ENCODE measurements around the gene ARID1B. TPM values are rescaled to one million over a fixed set of nuclear protein-coding genes. Genes with fewer than 3 reads are reported as not detected.

The ARID1B gene
- total and polyA plus RNA-seq, 2 experiments from 2014 or later, result 32.9 to 67.0 TPM

DNA sequence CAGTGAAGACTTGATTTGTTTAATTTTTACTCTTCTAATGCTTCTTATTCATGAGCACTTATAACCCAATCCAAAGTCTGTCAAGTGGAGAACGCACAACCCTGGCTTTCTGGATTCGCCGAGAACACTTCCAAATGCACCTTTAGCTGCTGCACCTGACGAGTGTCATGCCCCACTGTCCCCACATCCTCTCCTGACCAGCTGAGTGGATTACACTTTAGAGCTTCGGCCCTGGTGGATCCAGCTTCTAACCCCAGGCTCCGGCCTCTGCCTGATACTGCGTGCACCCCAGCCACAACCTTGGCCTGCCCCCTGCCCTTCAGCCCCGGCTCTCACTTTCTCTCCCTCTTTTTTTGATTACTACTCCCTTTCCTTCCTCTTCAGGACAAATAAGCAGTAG, 287.3 kb downstream of the ARID1B start:
- peaks cover 82% of the 10 kb centered on the region for H3K79me2 ChIP-seq
- 95% methylated on average over 8 of the region's 8 CpGs for WGBS (ENCODE audit: low lambda C conversion rate, missing lambda C conversion rate)

DNA sequence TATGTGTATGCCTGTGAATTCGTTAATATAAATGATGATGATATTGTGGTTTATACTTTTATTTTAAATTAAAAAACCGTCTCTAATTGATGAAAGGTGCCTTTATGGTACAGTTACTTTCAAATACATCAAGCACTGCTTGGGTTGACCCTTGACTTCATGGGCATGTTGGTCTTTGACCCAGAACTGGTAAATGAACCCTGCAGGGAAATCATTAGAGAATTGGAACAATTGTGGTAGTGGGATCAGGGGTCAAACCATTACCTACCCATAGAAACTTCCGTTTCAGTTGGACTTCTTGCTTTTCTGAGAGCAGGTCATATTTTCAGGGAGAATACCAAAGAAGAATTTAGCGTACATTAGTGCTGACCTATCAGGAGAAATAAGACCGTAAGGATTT, 288.2 kb downstream of the ARID1B start:
- peaks cover 76% of the 10 kb centered on the region for H3K79me2 ChIP-seq

More for the DNA sequence above, 287.3 kb downstream of the ARID1B start:
- no peaks in the 10 kb centered on the region for H3K9me3 ChIP-seq (ENCODE audit: low read depth)
- no peak overlapping the region for H3K4me3 ChIP-seq
- no peaks in the 10 kb centered on the region for H3K36me3 ChIP-seq (replicated peaks; ENCODE audit: insufficient read depth, low read depth)
- no peaks in the 10 kb centered on the region for H3K27me3 ChIP-seq
- TF ChIP-seq EZH2 (IDR thresholded peaks at IDR 0.05; ENCODE audit: borderline replicate concordance), result no peak
- no peak for TF ChIP-seq EZH2phosphoT487 (IDR thresholded peaks at IDR 0.05; ENCODE audit: low read depth, severe bottlenecking, unreplicated experiment)
- TF ChIP-seq, protein P1, sequence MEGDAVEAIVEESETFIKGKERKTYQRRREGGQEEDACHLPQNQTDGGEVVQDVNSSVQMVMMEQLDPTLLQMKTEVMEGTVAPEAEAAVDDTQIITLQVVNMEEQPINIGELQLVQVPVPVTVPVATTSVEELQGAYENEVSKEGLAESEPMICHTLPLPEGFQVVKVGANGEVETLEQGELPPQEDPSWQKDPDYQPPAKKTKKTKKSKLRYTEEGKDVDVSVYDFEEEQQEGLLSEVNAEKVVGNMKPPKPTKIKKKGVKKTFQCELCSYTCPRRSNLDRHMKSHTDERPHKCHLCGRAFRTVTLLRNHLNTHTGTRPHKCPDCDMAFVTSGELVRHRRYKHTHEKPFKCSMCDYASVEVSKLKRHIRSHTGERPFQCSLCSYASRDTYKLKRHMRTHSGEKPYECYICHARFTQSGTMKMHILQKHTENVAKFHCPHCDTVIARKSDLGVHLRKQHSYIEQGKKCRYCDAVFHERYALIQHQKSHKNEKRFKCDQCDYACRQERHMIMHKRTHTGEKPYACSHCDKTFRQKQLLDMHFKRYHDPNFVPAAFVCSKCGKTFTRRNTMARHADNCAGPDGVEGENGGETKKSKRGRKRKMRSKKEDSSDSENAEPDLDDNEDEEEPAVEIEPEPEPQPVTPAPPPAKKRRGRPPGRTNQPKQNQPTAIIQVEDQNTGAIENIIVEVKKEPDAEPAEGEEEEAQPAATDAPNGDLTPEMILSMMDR (IDR thresholded peaks at IDR 0.05; ENCODE audit: poor library complexity), result no peak
- no peak for DNase-seq (ENCODE audit: low spot score)
- H3K27ac ChIP-seq, result no peak overlapping the region
- peaks cover 9% of the 10 kb centered on the region for H3K4me1 ChIP-seq (ENCODE audit: insufficient read depth)
- peaks cover 19% of the 10 kb centered on the region for H4K20me1 ChIP-seq (ENCODE audit: insufficient read depth, poor library complexity, severe bottlenecking)
- no peak overlapping the region for H3K4me2 ChIP-seq
- H2AFZ ChIP-seq, result no peak overlapping the region
- no peaks in the 10 kb centered on the region for H3K9me2 ChIP-seq (replicated peaks; ENCODE audit: insufficient read depth)

DNA sequence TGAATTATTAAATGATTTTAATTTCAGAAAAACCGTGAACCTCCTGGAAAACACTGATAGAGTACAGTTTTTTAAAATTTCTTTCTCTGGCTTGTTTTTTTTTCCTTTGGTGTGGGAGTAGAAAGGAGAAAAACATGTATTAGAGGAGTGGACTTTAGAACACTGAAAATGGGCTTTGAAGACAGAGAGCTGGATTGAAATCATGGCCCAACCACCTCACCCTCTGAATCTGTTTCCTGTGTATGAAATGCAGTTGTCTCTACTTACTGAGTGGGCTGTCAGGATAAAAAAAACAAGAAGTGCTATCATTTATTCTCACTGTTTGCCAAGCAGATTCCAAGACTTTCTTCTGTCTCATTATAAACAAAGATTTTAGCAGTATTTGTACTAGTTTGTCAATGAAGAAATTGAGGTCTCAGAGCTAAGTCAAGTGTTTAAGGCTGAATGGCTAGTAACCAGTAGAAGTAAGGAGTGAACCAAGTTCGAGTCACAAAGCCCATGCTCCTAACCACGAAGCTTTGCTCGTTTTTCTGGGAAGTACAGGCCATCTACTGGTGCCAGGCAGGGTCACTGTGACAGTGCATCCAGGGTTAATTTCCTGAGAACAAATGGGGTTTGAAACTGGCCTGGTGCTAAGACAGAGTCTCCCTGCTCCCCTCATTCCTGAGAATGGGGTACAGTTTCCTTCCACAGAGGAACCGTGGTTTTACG, 289.8 kb downstream of the ARID1B start:
- Histone ChIP-seq H2AFZ (no peak overlapping the region), H3K79me2 (peaks cover 68% of the 10 kb centered on the region), H3K4me2 (no peak overlapping the region), H3K4me3 (no peak overlapping the region), H3K36me3 (replicated peaks; ENCODE audit: insufficient read depth, low read depth) (no peaks in the 10 kb centered on the region), H3K27me3 (no peaks in the 10 kb centered on the region), H3K27ac (no peak overlapping the region), H4K20me1 (ENCODE audit: insufficient read depth, poor library complexity, severe bottlenecking) (peaks cover 27% of the 10 kb centered on the region), H3K4me1 (ENCODE audit: insufficient read depth) (peaks cover 25% of the 10 kb centered on the region), H3K9me3 (ENCODE audit: low read depth) (no peaks in the 10 kb centered on the region), H3K9me2 (replicated peaks; ENCODE audit: insufficient read depth) (no peaks in the 10 kb centered on the region)
- no peak for DNase-seq (ENCODE audit: low spot score)
- WGBS (ENCODE audit: low lambda C conversion rate, missing lambda C conversion rate), result 81% methylated on average over 6 of the region's 6 CpGs
- TF ChIP-seq, protein P1 (IDR thresholded peaks at IDR 0.05; ENCODE audit: poor library complexity), result no peak
- TF ChIP-seq EZH2 (IDR thresholded peaks at IDR 0.05; ENCODE audit: borderline replicate concordance) (no peak), EZH2phosphoT487 (IDR thresholded peaks at IDR 0.05; ENCODE audit: low read depth, severe bottlenecking, unreplicated experiment) (no peak)

More for the DNA sequence above, 288.2 kb downstream of the ARID1B start:
- Histone ChIP-seq H3K36me3 (replicated peaks; ENCODE audit: insufficient read depth, low read depth) (no peaks in the 10 kb centered on the region), H3K4me1 (ENCODE audit: insufficient read depth) (peaks cover 13% of the 10 kb centered on the region), H4K20me1 (ENCODE audit: insufficient read depth, poor library complexity, severe bottlenecking) (peaks cover 21% of the 10 kb centered on the region), H3K9me2 (replicated peaks; ENCODE audit: insufficient read depth) (no peaks in the 10 kb centered on the region), H3K4me3 (no peak overlapping the region), H3K27me3 (no peaks in the 10 kb centered on the region), H3K4me2 (no peak overlapping the region), H2AFZ (no peak overlapping the region), H3K27ac (no peak overlapping the region), H3K9me3 (ENCODE audit: low read depth) (no peaks in the 10 kb centered on the region)
- TF ChIP-seq EZH2 (IDR thresholded peaks at IDR 0.05; ENCODE audit: borderline replicate concordance) (no peak), EZH2phosphoT487 (IDR thresholded peaks at IDR 0.05; ENCODE audit: low read depth, severe bottlenecking, unreplicated experiment) (no peak)
- TF ChIP-seq, protein P1 (IDR thresholded peaks at IDR 0.05; ENCODE audit: poor library complexity), result no peak
- no peak for DNase-seq (ENCODE audit: low spot score)
- 93% methylated on average over 5 of the region's 5 CpGs for WGBS (ENCODE audit: low lambda C conversion rate, missing lambda C conversion rate)
